Measurements from ENCODE around the gene THAP7.

THAP7 gene

GRCh38 chr22:20996598-20997535 is 5.1 kb downstream of the THAP7 start:
- H3K27ac ChIP-seq: no peak overlapping the region
- no peak for TF ChIP-seq CTCF (IDR thresholded peaks at IDR 0.05)
- no peak for TF ChIP-seq ZFX (IDR thresholded peaks at IDR 0.05; ENCODE audit: borderline replicate concordance)

- no peak for TF ChIP-seq ZFX (IDR thresholded peaks at IDR 0.05; ENCODE audit: borderline replicate concordance)
- TF ChIP-seq CTCF (IDR thresholded peaks at IDR 0.05): no peak
- no peak overlapping the region for H3K27ac ChIP-seq
Observed at GRCh38 chr22:20996031-20996410, 5.9 kb downstream of the THAP7 start.

DNA sequence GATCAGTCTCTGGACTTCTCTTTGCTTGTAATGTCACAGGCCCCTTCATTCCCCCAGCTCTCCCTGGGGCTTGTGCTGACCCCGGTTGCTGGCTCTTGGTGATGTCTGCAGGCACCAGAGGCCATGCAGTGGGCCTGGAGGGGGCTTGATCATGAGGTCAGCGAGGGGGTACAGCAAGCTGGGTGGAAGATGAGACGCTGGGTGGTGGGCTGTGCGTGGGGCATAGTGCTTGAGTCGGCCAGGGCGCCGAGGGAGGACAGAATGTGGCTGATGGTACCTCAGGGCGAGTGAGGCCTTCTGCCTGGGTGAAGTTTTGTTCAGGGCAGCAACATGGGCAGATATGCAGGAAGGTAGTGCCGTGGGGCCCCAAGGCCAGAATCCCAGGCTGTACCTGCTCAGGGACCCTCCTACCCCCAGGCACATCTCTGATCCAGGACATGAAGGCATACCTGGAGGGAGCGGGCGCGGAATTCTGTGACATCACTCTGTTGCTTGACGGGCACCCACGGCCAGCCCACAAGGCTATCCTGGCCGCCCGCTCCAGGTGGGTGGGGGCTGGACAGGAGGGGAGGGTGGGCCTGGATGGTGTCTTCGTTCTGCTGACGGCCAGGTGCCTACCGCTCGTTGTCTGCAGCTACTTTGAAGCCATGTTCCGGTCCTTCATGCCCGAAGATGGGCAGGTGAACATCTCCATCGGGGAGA is 6.4 kb downstream of the THAP7 start:
- TF ChIP-seq ZFX (IDR thresholded peaks at IDR 0.05; ENCODE audit: borderline replicate concordance) (no peak), CTCF (IDR thresholded peaks at IDR 0.05) (no peak)

GRCh38 chr22:20994902-20995241 is 7.0 kb downstream of the THAP7 start:
- TF ChIP-seq CTCF (IDR thresholded peaks at IDR 0.05) (no peak), ZFX (IDR thresholded peaks at IDR 0.05; ENCODE audit: borderline replicate concordance) (no peak)

More for the DNA sequence above, 6.4 kb downstream of the THAP7 start:
- H3K27ac ChIP-seq: no peak overlapping the region

DNA sequence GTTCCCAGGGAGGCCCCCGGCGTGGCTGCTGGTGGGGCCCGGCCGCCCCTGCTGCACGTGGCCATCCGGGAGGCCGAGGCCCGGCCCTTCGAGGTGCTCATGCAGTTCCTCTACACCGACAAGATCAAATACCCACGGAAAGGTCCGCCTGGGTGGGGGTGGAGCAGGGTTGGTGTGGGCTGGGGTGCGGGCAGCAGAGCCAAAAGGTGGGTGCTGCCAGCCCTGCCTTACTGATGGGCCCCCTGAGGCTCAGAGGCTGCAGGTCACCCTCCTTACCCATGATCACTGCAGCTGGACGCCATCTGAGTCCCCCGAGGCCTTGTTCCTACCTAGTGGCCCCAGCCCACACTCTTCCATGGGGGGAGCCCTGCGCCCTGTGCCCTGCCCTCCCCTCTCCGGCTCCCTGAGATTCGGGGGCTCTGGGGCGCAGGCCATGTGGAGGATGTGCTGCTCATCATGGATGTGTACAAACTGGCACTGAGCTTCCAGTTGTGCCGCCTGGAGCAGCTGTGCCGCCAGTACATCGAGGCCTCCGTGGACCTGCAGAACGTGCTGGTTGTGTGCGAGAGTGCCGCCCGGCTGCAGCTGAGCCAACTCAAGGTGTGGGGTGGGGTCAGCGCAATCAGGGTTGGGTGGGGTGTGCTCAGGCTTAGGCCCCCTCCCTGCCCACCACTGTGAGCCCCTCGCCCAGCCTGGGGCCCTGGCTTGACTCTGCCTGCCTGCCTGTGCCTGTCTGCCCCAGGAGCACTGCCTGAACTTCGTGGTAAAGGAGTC is 7.6 kb downstream of the THAP7 start:
- no peak overlapping the region for H3K27ac ChIP-seq
- TF ChIP-seq CTCF (IDR thresholded peaks at IDR 0.05): no peak
- TF ChIP-seq ZFX (IDR thresholded peaks at IDR 0.05; ENCODE audit: borderline replicate concordance): no peak

More at GRCh38 chr22:20994902-20995241, 7.0 kb downstream of the THAP7 start:
- H3K27ac ChIP-seq: no peak overlapping the region

DNA sequence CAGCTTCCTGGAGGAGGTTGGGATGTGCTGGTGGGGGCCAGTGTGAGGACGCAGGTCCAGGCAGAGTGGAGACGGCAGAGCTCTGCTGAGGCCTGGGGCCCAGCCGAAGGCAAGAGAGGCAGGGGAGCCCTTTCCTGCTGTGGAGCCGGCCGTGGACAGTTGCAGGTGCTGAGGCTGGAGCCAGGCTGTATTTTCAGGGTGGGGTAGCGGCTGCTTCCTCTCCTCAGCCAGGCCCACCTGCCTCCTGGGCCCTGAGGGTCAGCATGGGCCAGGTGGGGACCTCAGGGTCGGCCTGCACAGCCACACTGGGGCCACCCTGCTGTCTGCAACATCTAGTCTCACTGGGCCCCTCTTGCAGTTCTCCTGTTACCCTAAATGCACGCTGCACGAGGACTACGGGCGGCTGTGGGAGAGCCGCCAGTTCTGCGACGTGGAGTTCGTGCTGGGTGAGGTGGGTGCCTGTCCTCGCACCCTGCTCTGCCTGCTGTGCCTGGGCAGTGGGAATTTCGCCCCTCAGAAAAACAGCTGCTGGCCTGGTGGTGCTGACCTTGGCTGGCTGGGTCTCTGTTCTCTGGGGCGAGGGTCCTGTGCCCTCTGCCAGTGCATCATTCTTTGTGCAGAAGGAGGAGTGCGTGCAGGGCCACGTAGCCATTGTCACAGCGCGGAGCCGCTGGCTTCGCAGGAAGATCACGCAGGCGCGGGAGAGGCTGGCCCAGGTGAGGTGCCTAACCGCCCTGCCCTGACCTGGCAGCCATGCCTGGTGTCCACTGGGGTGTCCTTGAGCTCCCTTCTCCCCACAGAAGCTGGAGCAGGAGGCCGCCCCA is 8.4 kb downstream of the THAP7 start:
- no peak overlapping the region for H3K27ac ChIP-seq
- no peak for TF ChIP-seq CTCF (IDR thresholded peaks at IDR 0.05)
- TF ChIP-seq ZFX (IDR thresholded peaks at IDR 0.05; ENCODE audit: borderline replicate concordance): no peak
